GM12878 (cell line): ENCODE results near the gene CCDC191. TPM values are rescaled to one million over a fixed set of nuclear protein-coding genes. Genes with fewer than 3 reads are reported as not detected.

Experiments used
- ATAC-seq: fragments of 200-7000 bp; cut with Tn5 transposase; 3 replicates; pipeline ENCODE4 v1.9.1; 2020; ENCODE audit warnings: mild to moderate bottlenecking, moderate library complexity
- BruUV-seq: library from RNA; stranded (reverse); fragments of 400-500 nt; replicated peaks from 2 replicates; lab custom pipeline; 2021; lab: Mats Ljungman, UMichigan
- CTCF ChIA-PET: fragments of 300-600 bp; sonication (Branson Sonifier 250); formaldehyde crosslinking; extraction: SDS; loops from one replicate; lab custom pipeline; 2021; ENCODE audit warnings: inconsistent platforms; lab: Yijun Ruan, JAX
- POLR2A ChIA-PET: fragments of 350-600 bp; formaldehyde crosslinking; extraction: SDS; loops from one replicate; lab custom pipeline; 2021; ENCODE audit warnings: inconsistent platforms; lab: Charles Lee
- RAD21 ChIA-PET: fragments of 300-600 bp; sonication (Branson Sonifier 250); formaldehyde crosslinking; loops from one replicate; lab custom pipeline; 2023; ENCODE audit warnings: antibody characterized with exemption; ENCODE audit not compliant: unreplicated experiment; lab: Charles Lee
- SMC1A ChIA-PET: fragments of 300-600 bp; sonication (Branson Sonifier 250); formaldehyde crosslinking; loops from one replicate; lab custom pipeline; 2023; ENCODE audit not compliant: unreplicated experiment, uncharacterized antibody; lab: Charles Lee
- DNase-seq: peaks from one replicate; pipeline ENCODE4 v3.0.0-alpha.2; 2011; ENCODE audit warnings: low read depth, low spot score
- FAIRE-seq: peaks from 3 replicates; lab custom pipeline; 2011; peaks lifted over from hg19 to GRCh38; lab: Jason Lieb, UNC
- H2AFZ ChIP-seq: 2 replicates; pipeline ENCODE4 v1.6.0; 2011; ENCODE audit warnings: low read depth, low read length, control low read depth; ENCODE audit not compliant: control insufficient read depth
- H3K27ac ChIP-seq: 2 replicates; pipeline ENCODE4 v1.5.1; 2011; ENCODE audit warnings: control low read depth; ENCODE audit not compliant: control insufficient read depth, insufficient read depth
- H3K27me3 ChIP-seq, 2 experiments: replicated peaks in 1 of 2; 2 replicates each; pipeline versions ENCODE4 v1.6.0 to v1.6.1; 2011; ENCODE audit warnings: low read length in 1 of 2; ENCODE audit not compliant: control insufficient read depth in 2 of 2, insufficient read depth in 2 of 2
- H3K36me3 ChIP-seq, 2 experiments: 2 replicates each; pipeline ENCODE4 v1.5.1; 2011; ENCODE audit warnings: low read length in 1 of 2; ENCODE audit not compliant: control insufficient read depth in 2 of 2, insufficient read depth in 2 of 2
- H3K4me1 ChIP-seq: 2 replicates; pipeline ENCODE4 v1.6.1; 2011; ENCODE audit warnings: mild to moderate bottlenecking, low read length, moderate library complexity, mixed read lengths; ENCODE audit not compliant: control insufficient read depth, insufficient read depth
- H3K4me2 ChIP-seq: 2 replicates; pipeline ENCODE4 v1.6.0; 2011; ENCODE audit warnings: control low read depth; ENCODE audit not compliant: control insufficient read depth, insufficient read depth
- H3K4me3 ChIP-seq: fragments of 200-600 bp; sonication (generic); 2 replicates; pipeline ENCODE4 v1.5.1; 2016
- H3K79me2 ChIP-seq: 2 replicates; pipeline ENCODE4 v1.6.0; 2011; ENCODE audit warnings: low read length; ENCODE audit not compliant: control insufficient read depth, insufficient read depth
- H3K9ac ChIP-seq: 2 replicates; pipeline ENCODE4 v1.8.0; 2011; ENCODE audit warnings: low read length, control low read depth, mixed read lengths; ENCODE audit not compliant: control insufficient read depth, insufficient read depth
- H3K9me3 ChIP-seq: replicated peaks from 3 replicates; pipeline ENCODE4 v1.5.1; 2011; ENCODE audit warnings: mild to moderate bottlenecking, low read length; ENCODE audit not compliant: control insufficient read depth, insufficient read depth
- H4K20me1 ChIP-seq: 2 replicates; pipeline ENCODE4 v1.6.0; 2011; ENCODE audit not compliant: control insufficient read depth, insufficient read depth
- ATF7 ChIP-seq: fragments of 450-650 bp; IDR thresholded peaks from 2 replicates; pipeline ENCODE4 v1.6.1; 2016; ENCODE audit warnings: low read depth, mild to moderate bottlenecking
- CBX3 ChIP-seq: fragments of 200-600 bp; sonication (generic); IDR thresholded peaks from 2 replicates; pipeline ENCODE4 v1.6.1; 2016; ENCODE audit warnings: low read depth, borderline replicate concordance
- HDAC2 ChIP-seq: fragments of 200-600 bp; sonication (generic); IDR thresholded peaks from 2 replicates; pipeline ENCODE4 v1.6.1; 2017
- HDAC6 ChIP-seq: fragments of 200-600 bp; sonication (generic); IDR thresholded peaks from one replicate; pipeline ENCODE4 v1.8.0; 2017; ENCODE audit warnings: antibody characterized with exemption; ENCODE audit not compliant: unreplicated experiment
- KAT2A ChIP-seq: conservative IDR thresholded peaks from 2 replicates; pipeline ENCODE4 v1.6.1; 2011; ENCODE audit warnings: low read depth, low read length; ENCODE audit not compliant: control insufficient read depth
- MEF2B ChIP-seq: fragments of 450-650 bp; IDR thresholded peaks from 2 replicates; pipeline ENCODE4 v1.6.1; 2018; ENCODE audit warnings: mild to moderate bottlenecking, moderate library complexity; ENCODE audit not compliant: partially characterized antibody, poor library complexity, severe bottlenecking
- NFYA ChIP-seq: IDR thresholded peaks from 2 replicates; pipeline ENCODE4 v1.6.1; 2011; ENCODE audit warnings: low read depth, mild to moderate bottlenecking, low read length, improper control_type of control experiment, borderline replicate concordance
- RAD21 ChIP-seq: IDR thresholded peaks from 2 replicates; pipeline ENCODE4 v1.6.1; 2011; ENCODE audit warnings: mild to moderate bottlenecking, low read depth, low read length, moderate library complexity; ENCODE audit not compliant: insufficient read depth
- RUNX3 ChIP-seq: IDR thresholded peaks from 2 replicates; pipeline ENCODE4 v1.6.1; 2012; ENCODE audit warnings: low read length, inconsistent platforms
- SPI1 ChIP-seq: IDR thresholded peaks from 2 replicates; pipeline ENCODE4 v1.6.1; 2011; ENCODE audit warnings: low read depth, mild to moderate bottlenecking, low read length, moderate library complexity, borderline replicate concordance; ENCODE audit not compliant: insufficient read depth
- WGBS: methylation state at CpG from one replicate; pipeline ENCODE4 v1.1.6; 2016; ENCODE audit warnings: low lambda C conversion rate; ENCODE audit not compliant: insufficient replicate concordance, insufficient coverage; ENCODE audit errors: missing lambda C conversion rate; 5-methylcytosine and 5-hydroxymethylcytosine counted together
- in situ Hi-C: fragments of 300-500 bp; cut with MboI; formaldehyde crosslinking; loops from 9 replicates; pipeline ENCODE4 v1.14.3; 2018; ENCODE audit warnings: mixed read lengths
- intact Hi-C: fragments of 100-400 bp; cut with micrococcal nuclease; formaldehyde crosslinking; loops from one replicate; pipeline ENCODE4 v1.14.2; 2022; ENCODE audit not compliant: unreplicated experiment
- polyA plus RNA-seq, 11 experiments: library from polyadenylated mRNA; depleted of rRNA in 4 of 11; unstranded in 6 of 11; stranded (reverse) in 5 of 11; fragments of >200 nt; fragmentation: Nextera tagmentation in 4 of 11; fragmentation: Illumina TruSeq in 1 of 11; extraction: Ambion mirVana in 4 of 11; extraction: Trizol in 1 of 11; gene quantifications; 1 replicate in 1 of 11; 2 replicates in 10 of 11; pipeline versions ENCODE4 v1.2.1 to v1.2.3, GENCODE V29; 2011 to 2016; ENCODE audit warnings: inconsistent platforms in 2 of 11, missing spikeins in 2 of 11, low read depth in 1 of 11
- total RNA-seq, 4 experiments: library from RNA; depleted of rRNA in 3 of 4; stranded (reverse); fragments of >200 nt in 3 of 4; fragmentation: Illumina TruSeq in 1 of 4; extraction: Trizol in 1 of 4; gene quantifications; 2 replicates each; pipeline versions ENCODE4 v1.2.1 to v1.2.3, GENCODE V29; 2013 to 2021
- TF ChIP-seq, protein P1 (sequence below): IDR thresholded peaks from 2 replicates; pipeline ENCODE4 v1.6.1; 2012; ENCODE audit warnings: low read length, inconsistent platforms
- TF ChIP-seq, protein P2 (sequence below): fragments of 450-650 bp; IDR thresholded peaks from 2 replicates; pipeline ENCODE4 v1.6.1; 2017; ENCODE audit warnings: mild to moderate bottlenecking, moderate library complexity

Gene CCDC191
- total and polyA plus RNA-seq, 10 of the 15 experiments (the other 5 are each of a cell fraction or from before 2014, with no cell fraction given) = 1.2 to 2.9 (median 1.7) TPM

DNA sequence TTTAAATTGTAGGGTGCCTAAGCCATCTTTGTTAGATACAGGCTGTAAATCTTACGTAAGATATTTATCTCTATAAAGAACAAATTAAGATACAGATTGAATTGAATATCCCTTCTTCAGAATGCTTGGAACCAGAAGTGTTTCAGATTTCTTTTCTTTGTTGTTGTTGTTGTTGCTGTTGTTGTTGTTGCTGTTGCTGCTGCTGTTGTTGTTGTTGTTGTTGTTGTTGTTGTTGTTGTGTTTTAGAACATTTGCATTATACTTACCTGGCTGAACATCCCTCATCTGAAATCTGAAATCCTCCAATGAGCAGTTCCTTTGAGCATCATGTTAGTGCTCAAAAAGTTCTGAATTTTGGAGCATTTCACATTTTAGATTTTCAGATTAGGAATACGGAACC, 26.8 kb upstream of the CCDC191 start:
- intact Hi-C loops = no loop called here
- RAD21 ChIA-PET = no interaction called here
- no TSS peak for BruUV-seq
- no peak overlapping the region for H3K9ac ChIP-seq
- no peaks in the 10 kb centered on the region for H3K4me1 ChIP-seq
- POLR2A ChIA-PET = no interaction called here
- TF ChIP-seq RAD21 (no peak), ATF7 (no peak), HDAC6 (no peak), MEF2B (no peak)
- H3K4me3 ChIP-seq = no peak overlapping the region
- CTCF ChIA-PET = no interaction called here
- H2AFZ ChIP-seq = no peak overlapping the region
- FAIRE-seq (no peak), DNase-seq (no peak), ATAC-seq (no peak)
- H3K27ac ChIP-seq = no peak overlapping the region
- H3K4me2 ChIP-seq = no peak overlapping the region
- peaks cover 15 to 24% of the 10 kb centered on the region in 2 experiments for H3K36me3 ChIP-seq
- 91% methylated on average over 2 of the region's 2 CpGs for WGBS
- in situ Hi-C loops = no loop called here
- no peaks in the 10 kb centered on the region for H3K79me2 ChIP-seq
- no peaks in the 10 kb centered on the region for H4K20me1 ChIP-seq
- SMC1A ChIA-PET = no interaction called here
- H3K9me3 ChIP-seq = no peaks in the 10 kb centered on the region
- H3K27me3 ChIP-seq = no peaks in the 10 kb centered on the region

DNA sequence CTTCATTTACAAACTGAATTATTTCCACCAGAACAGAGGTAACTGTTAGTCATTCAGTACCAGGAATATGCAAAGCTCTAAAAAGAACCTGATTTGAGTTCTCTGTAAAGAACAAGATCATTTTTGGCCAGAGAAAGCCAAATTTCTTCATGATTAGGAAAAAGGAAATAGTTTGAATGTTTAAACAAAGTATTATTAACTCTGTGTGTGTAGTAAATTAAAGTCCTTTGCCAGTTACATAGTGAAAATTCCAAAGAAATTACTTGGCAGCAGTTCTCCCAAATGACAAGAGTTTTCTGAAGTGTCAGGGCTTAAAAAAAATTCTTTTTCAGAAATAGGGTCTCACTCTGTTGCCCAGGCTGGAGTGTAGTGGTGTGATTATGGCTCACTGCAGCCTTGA, 24.7 kb upstream of the CCDC191 start:
- H4K20me1 ChIP-seq = no peaks in the 10 kb centered on the region
- POLR2A ChIA-PET = no interaction called here
- in situ Hi-C loops (no loop called here), intact Hi-C loops (no loop called here)
- no peak overlapping the region for H3K4me3 ChIP-seq
- no peak for ATAC-seq
- no peaks in the 10 kb centered on the region for H3K9me3 ChIP-seq
- peaks cover 12 to 30% of the 10 kb centered on the region in 2 experiments for H3K36me3 ChIP-seq
- H3K4me1 ChIP-seq = no peaks in the 10 kb centered on the region
- CTCF ChIA-PET = interaction anchor here (0.7 to 1.1 kb wide), 2 partner anchors 18 to 337 kb away, joined by 3 to 6 read pairs; no protein-coding TSS in a partner anchor
- FAIRE-seq = no peak
- no peaks in the 10 kb centered on the region for H3K79me2 ChIP-seq
- no peak for DNase-seq
- RAD21 ChIA-PET = no interaction called here
- H3K27ac ChIP-seq = no peak overlapping the region
- BruUV-seq = no TSS peak
- H3K4me2 ChIP-seq = no peak overlapping the region
- H3K27me3 ChIP-seq = no peaks in the 10 kb centered on the region
- H2AFZ ChIP-seq = no peak overlapping the region
- SMC1A ChIA-PET = no interaction called here
- no peak for TF ChIP-seq KAT2A
- TF ChIP-seq SPI1 = no peak
- TF ChIP-seq NFYA = no peak
- no peak for TF ChIP-seq CBX3
- no peak for TF ChIP-seq RUNX3
- TF ChIP-seq, protein P1, sequence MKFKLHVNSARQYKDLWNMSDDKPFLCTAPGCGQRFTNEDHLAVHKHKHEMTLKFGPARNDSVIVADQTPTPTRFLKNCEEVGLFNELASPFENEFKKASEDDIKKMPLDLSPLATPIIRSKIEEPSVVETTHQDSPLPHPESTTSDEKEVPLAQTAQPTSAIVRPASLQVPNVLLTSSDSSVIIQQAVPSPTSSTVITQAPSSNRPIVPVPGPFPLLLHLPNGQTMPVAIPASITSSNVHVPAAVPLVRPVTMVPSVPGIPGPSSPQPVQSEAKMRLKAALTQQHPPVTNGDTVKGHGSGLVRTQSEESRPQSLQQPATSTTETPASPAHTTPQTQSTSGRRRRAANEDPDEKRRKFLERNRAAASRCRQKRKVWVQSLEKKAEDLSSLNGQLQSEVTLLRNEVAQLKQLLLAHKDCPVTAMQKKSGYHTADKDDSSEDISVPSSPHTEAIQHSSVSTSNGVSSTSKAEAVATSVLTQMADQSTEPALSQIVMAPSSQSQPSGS = no peak
- TF ChIP-seq HDAC2 = no peak
- TF ChIP-seq, protein P2, sequence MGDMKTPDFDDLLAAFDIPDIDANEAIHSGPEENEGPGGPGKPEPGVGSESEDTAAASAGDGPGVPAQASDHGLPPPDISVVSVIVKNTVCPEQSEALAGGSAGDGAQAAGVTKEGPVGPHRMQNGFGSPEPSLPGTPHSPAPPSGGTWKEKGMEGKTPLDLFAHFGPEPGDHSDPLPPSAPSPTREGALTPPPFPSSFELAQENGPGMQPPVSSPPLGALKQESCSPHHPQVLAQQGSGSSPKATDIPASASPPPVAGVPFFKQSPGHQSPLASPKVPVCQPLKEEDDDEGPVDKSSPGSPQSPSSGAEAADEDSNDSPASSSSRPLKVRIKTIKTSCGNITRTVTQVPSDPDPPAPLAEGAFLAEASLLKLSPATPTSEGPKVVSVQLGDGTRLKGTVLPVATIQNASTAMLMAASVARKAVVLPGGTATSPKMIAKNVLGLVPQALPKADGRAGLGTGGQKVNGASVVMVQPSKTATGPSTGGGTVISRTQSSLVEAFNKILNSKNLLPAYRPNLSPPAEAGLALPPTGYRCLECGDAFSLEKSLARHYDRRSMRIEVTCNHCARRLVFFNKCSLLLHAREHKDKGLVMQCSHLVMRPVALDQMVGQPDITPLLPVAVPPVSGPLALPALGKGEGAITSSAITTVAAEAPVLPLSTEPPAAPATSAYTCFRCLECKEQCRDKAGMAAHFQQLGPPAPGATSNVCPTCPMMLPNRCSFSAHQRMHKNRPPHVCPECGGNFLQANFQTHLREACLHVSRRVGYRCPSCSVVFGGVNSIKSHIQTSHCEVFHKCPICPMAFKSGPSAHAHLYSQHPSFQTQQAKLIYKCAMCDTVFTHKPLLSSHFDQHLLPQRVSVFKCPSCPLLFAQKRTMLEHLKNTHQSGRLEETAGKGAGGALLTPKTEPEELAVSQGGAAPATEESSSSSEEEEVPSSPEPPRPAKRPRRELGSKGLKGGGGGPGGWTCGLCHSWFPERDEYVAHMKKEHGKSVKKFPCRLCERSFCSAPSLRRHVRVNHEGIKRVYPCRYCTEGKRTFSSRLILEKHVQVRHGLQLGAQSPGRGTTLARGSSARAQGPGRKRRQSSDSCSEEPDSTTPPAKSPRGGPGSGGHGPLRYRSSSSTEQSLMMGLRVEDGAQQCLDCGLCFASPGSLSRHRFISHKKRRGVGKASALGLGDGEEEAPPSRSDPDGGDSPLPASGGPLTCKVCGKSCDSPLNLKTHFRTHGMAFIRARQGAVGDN = no peak
- H3K9ac ChIP-seq = no peak overlapping the region
